GM21447 (cell line): ENCODE measurements around the gene SLC13A2.
"Not testable (repeated sequence)": the region's sequence is repeated elsewhere in the genome, so short reads cannot be mapped to it uniquely, and the experiment has no call there.

ENCODE experiments used
- ATAC-seq: cut with Tn5 transposase; IDR thresholded peaks from one replicate; pipeline ENCODE4 v1.9.1; 2021; ENCODE audit not compliant: unreplicated experiment

The SLC13A2 gene

DNA sequence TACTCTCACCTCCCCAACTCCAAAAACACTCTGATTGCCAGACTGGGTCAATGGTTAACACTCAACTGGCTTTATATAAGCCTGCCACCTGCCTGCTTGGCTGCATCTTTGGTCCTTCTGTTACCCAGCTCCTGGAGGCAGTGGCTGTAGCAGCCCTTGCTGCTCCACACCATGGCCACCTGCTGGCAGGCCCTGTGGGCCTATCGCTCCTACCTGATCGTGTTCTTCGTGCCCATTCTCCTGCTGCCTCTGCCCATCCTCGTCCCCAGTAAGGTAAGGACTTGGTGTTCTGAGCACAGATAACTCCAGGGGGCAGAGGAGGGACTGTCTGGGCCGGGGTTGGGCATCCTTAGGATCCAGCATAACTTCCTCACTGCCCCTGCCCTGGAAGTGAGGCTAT, at the start of gene SLC13A2:
Gene SLC13A2 (plus strand): TSS at position 103 of the 400 bp plus-strand sequence. CDS start 69 bp downstream, at position 172.
- ATAC-seq, result no peak

DNA sequence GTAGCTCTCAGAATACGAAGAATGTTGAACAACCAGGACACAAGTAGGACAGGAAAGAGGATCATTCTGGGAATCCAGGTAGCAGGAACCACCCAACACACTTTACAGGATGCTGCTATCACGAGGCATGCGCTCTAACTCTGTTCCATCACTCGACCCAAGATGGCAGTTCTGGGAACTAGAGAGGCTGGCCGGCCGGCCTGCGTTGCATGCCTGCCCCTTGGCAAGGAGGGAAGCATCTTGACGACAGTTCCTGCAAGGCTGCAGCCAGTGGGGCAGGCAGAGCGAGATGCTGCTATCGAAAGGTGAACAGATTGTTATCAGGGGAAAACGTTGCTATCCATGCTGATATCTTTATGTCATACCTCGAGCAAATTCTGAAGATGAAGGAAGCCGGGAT, 48.2 kb upstream of the SLC13A2 start:
- ATAC-seq, result no peak

DNA sequence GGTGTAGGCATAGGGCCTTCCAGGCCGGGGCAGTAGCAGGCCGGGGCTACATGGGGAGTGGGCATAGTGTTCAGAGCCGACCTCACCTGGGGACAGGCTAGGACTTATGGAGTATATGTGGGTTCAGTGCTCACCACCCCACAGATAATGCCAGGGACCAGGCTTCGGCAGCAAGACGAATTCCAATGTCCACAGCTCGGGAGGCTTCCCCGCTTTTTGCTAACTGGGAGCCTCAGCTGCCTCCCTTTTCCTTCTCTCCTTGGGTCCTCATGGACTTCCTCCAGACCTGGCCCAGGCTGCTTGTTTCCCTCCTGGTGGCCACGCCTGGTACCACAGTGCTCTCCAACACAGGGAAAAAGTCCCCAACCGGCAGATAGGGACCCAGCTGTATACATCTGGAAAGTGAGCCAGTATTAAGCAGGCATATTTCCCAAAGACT, 47.3 kb upstream of the SLC13A2 start:
- ATAC-seq, result no peak

DNA sequence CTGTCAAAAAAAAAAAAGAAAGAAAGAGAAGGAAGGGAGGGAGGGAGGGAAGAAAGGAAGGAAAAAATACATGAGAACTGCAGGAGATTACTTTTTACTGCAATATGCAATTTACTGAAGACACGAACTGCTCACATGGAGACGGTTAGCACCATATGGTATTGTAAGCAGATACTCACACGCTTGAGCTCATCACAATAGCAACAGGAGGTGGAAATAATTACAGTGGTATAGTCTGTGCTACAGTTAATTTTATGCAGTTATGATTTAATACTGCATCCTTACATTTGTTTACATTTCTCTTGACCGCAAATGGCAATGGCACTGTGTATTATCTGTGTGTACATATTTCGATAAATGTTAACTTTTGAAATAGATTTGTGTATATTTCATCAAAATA, 46.1 kb upstream of the SLC13A2 start:
- no peak for ATAC-seq

- ATAC-seq, result not testable (repeated sequence)
These were observed 45.5 kb upstream of the SLC13A2 start for GRCh38 chr17:28427982-28428381.

GRCh38 chr17:28433721-28434120, 39.7 kb upstream of the SLC13A2 start:
- no peak for ATAC-seq

DNA sequence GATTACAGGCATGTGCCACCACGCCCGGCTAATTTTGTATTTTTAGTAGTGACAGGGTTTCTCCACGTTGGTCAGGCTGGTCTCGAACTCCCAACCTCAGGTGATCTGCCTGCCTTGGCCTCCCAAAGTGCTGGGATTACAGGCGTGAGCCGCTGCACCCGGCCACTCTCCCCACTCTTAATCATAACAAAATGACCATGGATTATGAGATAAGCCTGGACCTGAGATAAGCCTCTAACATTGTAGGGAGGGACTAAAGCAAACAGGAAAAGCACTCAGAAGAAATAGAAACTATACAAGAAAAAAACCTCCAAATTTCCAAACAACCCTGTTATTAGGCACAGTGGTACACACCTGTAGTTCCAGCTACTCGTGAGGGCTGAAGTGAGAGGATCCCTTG, 39.1 kb upstream of the SLC13A2 start:
- ATAC-seq, result not testable (repeated sequence)

GRCh38 chr17:28443901-28444638, 29.4 kb upstream of the SLC13A2 start:
- no peak for ATAC-seq

GRCh38 chr17:28446716-28447395, 26.6 kb upstream of the SLC13A2 start:
- no peak for ATAC-seq

DNA sequence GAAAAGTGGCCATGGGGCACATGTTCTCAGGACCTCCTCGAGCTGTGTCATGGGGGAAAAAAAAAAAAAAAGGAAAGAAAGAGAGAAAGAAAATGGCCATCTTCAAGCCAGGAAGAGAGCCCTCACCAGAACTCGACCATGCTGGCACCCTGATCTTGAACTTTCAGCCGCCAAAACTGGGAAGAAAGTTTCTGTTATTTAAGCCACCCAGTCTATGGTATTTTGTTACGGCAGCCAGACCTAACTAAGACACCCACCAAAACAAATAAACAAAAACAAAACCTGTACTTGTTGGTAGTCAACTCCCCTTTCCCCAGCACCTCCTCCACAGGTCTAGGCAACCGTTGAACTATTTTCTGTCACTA, 26.1 kb upstream of the SLC13A2 start:
- no peak for ATAC-seq

DNA sequence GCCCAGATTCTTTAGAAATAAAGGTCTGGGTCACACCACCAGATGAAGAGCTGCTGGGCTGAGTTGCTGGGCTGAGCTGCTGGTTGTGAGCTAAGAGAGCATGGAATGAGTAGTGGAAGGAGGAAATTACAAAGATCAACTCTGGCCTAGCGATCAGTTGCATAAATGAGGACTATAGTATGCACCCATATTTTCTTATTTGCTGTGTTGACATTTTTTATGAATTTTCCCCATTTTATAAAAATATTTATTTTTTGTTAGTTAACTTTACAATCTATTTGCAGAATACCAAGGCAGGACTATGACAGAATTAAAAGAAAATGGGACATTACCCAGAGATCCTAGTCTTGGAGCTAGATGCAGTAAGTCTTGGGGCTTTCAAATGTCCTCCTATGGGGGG, 23.6 kb upstream of the SLC13A2 start:
- ATAC-seq, result no peak

GRCh38 chr17:28457890-28458289, 15.6 kb upstream of the SLC13A2 start:
- ATAC-seq, result no peak

GRCh38 chr17:28458881-28459280, 14.6 kb upstream of the SLC13A2 start:
- not testable (repeated sequence) for ATAC-seq

DNA sequence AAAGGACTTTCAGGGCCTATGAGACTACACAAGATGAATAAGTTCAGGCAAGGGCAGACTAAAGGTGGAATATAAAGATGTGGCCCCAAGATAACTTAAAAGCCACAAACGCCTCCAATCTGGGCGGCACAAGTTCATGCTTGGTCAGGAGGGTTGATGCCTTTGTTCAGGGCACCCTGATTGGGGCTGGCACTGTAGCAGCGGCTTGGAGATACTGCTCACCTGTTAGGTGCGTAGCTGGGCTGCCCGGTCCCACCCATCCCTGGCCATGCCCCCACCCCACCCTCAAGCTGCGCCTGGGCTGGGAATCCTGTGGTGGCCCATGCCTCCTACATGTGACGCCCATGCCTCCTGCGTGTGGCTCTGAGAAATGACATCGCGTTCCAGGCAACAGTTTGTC, 12.5 kb upstream of the SLC13A2 start:
- ATAC-seq, result no peak

DNA sequence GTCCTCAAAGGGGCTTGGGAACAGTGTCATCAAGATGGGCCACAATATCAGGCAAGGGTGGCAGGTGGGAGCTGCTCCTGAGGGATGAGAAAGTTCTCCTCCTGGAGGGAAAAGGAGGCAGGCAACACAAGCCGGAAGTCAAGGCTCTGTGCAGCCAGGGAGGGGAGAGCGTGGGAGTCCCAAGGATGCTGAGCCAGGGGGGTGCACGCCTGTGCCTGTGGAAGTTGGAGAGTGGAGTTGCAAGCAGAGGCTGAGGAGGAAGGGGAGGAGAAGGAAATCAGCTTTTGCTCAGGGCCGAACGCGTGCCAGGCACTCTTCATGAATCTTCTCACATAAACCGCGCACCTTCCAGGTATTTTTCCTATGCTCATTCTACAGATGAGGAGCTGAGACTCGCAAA, 7.4 kb upstream of the SLC13A2 start:
- no peak for ATAC-seq

GRCh38 chr17:28466521-28467048, 6.9 kb upstream of the SLC13A2 start:
- no peak for ATAC-seq

- ATAC-seq, result no peak
These were observed 5.9 kb upstream of the SLC13A2 start for GRCh38 chr17:28467456-28468025.

DNA sequence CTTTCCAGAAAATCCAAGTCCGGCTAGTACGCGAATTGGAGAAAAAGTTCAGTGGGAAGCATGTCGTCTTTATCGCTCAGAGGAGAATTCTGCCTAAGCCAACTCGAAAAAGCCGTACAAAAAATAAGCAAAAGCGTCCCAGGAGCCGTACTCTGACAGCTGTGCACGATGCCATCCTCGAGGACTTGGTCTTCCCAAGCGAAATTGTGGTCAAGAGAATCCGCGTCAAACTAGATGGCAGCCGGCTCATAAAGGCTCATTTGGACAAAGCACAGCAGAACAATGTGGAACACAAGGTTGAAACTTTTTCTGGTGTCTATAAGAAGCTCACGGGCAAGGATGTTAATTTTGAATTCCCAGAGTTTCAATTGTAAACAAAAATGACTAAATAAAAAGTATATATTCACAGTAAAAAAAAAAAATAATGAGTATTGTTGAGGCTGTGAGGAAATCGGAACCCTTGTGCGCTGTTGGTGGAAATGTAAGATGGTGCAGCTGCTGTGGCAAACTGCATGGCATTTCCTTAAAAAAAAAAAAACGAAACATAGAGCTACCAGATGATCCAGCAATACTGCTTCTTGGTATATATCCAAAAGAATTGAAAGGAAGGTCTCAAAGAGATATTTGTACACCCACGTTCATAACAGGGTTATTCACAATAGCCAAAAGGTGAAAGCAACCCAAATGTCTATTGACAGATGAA, 5.3 kb upstream of the SLC13A2 start:
- not testable (repeated sequence) for ATAC-seq

DNA sequence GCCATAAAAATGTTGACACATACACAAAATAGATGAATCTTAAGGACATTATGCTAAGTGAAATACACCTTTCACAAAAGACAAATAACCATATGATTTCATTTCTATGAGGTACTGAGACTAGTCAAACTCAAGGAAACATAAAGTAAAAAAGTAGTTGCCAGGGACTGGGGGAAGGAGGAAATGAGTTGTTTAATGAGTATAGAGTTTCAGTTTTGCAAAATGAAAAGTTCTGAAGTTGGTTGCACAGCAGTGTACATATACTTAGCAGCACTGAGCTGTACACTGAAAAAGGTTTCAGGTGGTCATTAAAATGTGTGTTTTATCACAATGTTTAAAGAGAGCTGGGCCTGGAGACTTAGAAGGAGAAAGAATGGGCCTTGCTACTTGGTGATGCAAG, 4.7 kb upstream of the SLC13A2 start:
- no peak for ATAC-seq

GRCh38 chr17:28469376-28469775, 4.1 kb upstream of the SLC13A2 start:
- no peak for ATAC-seq

DNA sequence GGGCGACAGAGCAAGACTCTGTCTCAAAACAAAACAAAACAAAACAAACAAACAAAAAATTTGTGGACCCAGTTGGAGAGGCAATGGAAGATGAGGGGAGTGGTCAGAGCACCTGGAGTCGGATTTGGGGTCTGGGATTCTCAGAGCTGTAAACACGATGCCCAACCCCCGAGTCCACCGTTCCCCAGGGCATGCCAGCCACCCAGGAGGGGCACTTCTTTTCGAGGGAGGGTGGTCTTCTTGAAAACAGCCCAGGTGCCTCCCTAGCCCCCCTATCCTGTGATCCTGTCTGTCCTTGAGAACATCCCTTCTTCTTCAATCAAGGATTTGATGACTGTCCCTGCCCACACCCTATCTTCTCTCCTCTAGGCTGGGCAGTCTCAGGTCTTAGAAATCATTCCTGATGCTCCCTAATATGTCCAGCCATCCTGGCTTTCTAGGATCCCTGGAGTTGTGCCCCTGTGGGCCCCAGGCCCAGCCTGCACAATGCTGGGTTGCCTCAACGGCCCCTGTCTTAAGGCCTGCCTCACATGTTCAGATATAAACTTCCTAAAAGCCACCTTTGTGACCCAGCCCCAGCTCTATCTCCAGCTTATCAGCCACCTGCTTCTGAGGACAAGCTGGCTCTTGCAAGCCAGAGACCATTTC, 3.1 kb upstream of the SLC13A2 start:
- ATAC-seq, result no peak
